NCI-H69 (cell line): Measurements from ENCODE around the gene PLCB1.
A peak's percentile ranks its signal among the peaks of the same experiment; 100 is the strongest.
"Not testable (repeated sequence)": the region's sequence is repeated elsewhere in the genome, so short reads cannot be mapped to it uniquely, and the experiment has no call there.

Source experiments
- DNase-seq: peaks from one replicate; lab custom pipeline; 2025; lab: John Stamatoyannopoulos, UW

Gene PLCB1

DNA sequence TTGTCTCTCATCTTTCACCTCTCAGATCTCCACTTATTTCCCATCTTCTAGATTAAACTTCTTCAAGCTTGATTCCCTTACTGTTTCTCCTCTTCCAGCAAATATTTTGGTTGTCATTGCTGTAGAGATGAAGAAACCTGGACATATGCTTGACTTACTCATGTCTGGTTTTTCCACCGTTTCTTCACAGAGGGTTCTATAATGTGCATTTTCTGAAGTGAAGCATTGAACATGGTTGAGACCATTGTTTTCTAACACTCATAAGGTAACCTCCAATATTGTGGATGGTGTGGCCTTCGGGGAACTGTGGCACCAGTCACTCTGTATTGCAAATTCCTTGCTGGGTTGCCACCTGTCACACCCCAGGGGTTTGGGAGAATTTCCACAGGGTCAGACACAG lies 237.2 kb downstream of the PLCB1 start:
- no peak for DNase-seq

DNA sequence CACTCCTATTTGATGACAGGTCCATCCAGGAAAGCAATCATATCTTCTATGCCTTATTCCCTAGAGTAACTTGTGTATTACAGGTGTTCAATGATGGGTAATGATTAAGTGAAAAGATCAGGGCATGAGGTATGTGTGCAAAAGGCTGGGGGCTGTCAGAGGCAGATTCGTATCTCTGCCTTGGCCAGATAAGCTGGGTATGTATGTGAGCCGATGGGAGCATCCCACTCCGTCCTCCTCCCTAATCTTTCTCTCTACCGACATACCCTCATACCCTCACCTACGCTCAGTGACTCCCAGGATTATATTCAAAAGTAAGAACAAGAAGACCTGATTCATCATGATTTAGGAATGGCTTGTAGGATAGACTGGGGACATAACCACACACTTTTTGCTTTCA lies 238.7 kb downstream of the PLCB1 start:
- no peak for DNase-seq

DNA sequence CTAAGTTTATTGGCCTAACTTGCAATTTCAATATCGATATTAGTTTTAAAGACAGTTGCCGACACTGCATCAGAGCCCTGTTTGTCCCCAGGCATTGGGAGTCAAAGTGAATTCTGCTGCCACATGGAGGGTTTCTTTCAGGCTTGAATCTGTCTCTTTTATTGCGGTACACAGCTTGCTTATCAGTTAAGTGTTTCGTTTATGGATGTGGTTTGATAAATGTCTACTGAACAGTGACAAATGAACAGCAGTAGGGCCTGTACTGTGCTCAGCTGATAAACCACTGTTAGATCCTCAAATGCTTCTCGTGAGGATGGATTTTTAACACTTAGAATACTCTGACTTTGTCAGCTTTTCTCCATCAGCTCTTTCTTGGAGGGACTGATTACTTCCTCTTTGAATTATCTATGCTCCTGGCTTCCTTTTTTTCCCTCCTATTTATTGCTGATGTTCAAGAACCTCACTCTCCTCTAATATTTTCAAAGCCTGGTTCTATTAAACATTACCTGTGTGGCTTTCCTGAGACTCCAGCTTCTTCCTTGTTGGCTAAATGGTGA lies 240.8 kb downstream of the PLCB1 start:
- no peak for DNase-seq

DNA sequence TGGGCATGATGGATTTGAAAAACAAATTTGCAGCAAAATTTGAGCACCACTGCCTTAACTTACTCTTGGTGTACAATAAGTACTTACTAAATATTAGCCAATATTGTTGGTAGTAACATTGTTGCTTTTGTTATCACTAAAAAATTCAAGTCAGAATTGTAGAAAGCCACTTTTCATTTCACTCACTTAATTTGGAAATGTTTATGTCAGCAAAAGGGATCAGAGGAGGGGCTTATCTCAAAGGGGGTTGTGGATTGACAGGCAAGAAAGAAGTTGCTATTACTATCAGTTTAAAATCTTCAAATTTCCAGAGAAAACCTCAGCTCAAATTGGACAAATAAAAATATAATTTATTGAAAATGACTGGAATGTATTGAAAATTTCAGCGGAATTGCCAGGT lies 241.5 kb downstream of the PLCB1 start:
- no peak for DNase-seq

GRCh38 chr20:8375898-8376297 lies 243.8 kb downstream of the PLCB1 start:
- peak; percentile 13 for DNase-seq

- DNase-seq, result no peak
Observed at GRCh38 chr20:8376940-8377339, 244.9 kb downstream of the PLCB1 start.

GRCh38 chr20:8379125-8379524 lies 247.1 kb downstream of the PLCB1 start:
- DNase-seq, result not testable (repeated sequence)

DNA sequence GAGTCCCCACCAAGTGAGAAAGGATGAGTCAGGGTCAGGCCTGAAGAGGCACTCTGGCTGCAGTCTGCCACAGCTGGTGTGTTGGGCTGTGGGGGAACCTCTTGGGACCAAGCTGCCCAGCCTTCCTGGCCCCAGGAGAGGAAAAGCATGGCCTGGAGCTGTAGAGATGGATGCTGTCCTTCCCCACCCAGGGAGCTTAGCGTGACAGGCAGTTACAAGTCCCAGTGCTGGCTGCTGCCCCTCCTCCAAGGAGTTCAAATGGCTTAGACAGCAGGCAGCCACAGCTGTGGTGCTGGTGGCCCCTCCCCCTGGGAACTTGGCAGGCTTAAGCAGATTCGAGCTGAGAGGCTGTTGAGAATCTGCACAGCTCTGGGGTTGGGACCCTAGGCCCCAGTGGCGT lies 253.2 kb downstream of the PLCB1 start:
- peak; percentile 89 for DNase-seq

DNA sequence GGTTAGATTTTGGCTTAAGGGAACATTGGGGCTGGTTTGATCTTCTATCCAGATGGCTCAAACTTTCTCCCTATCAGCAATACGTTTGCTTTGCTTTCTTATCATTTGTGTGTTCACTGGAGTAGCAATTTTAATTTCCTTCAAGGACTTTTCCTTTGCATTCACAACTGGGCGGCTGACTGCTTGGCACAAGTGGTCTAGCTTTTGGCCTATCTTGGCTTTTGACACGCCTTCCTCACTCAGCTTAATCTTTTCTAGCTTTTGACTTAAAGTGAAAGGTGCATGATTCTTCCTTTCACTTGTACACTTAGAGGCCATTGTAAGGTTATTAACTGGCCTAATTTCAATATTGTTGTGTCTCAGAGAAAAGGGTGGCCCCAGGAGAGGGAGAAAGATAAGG lies 254.9 kb downstream of the PLCB1 start:
- DNase-seq, result no peak

DNA sequence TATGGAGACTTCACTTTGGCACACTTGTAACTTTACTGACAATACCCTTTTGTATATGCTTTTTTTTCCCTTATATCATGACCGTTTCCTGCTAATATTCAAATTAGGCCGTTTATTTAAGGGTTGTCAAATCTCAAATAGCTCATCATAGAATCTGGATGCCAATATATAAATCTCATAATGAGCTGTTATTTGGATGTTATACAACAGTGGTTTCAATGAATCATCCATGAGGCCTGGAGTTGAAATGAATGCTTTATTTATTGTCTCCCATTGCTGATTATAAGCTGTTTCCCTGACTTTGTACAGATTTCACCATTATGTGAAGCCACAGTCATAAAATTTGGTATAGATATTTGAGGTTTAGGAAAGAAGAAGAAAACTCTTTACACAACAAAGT lies 256.1 kb downstream of the PLCB1 start:
- no peak for DNase-seq

GRCh38 chr20:8388707-8389106 lies 256.6 kb downstream of the PLCB1 start:
- DNase-seq, result peak; percentile 20

GRCh38 chr20:8389381-8390036 lies 257.4 kb downstream of the PLCB1 start:
- DNase-seq, result peak; percentile 63

DNA sequence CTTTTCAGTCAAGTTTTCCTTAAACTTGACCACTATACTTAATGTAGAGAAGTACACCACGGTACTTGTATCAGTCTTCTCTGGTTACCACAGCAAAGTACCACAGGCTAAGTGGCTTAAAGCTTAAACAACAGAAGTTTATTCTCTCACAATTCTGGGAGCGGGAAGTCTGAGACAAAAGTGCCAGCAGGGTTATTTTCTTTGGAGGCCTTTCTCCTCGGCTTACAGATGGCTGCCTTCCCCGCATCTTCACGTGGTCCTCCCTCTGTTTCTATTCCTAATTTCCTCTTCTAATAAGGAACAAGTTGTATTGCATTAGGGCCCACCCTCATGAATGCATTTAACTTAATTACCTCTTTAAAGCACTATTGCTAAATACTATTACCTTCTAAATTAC lies 258.0 kb downstream of the PLCB1 start:
- no peak for DNase-seq

GRCh38 chr20:8390500-8390899 lies 258.4 kb downstream of the PLCB1 start:
- DNase-seq, result no peak

DNA sequence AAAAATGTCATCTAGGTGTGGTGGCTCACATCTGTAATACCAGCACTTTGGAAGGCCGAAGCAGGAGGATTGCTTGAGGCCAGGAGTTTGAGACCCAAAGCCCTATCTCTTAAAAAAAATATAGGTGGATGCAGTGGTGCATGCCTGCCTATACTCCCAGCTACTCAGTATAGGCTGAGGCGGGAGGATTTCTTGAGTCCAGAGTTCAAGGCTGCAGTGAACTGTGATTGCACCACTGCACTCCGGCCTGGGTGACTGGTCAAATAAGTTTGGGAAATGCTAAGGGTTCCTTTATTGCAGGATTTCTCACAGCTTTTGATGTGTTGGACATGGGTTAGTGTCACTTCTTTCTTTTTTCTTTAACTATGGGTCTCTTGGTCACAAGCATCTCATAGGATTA lies 261.3 kb downstream of the PLCB1 start:
- DNase-seq, result no peak

- DNase-seq, result no peak
Observed at GRCh38 chr20:8394308-8394945, 262.4 kb downstream of the PLCB1 start.

GRCh38 chr20:8395956-8396355 lies 263.9 kb downstream of the PLCB1 start:
- no peak for DNase-seq

DNA sequence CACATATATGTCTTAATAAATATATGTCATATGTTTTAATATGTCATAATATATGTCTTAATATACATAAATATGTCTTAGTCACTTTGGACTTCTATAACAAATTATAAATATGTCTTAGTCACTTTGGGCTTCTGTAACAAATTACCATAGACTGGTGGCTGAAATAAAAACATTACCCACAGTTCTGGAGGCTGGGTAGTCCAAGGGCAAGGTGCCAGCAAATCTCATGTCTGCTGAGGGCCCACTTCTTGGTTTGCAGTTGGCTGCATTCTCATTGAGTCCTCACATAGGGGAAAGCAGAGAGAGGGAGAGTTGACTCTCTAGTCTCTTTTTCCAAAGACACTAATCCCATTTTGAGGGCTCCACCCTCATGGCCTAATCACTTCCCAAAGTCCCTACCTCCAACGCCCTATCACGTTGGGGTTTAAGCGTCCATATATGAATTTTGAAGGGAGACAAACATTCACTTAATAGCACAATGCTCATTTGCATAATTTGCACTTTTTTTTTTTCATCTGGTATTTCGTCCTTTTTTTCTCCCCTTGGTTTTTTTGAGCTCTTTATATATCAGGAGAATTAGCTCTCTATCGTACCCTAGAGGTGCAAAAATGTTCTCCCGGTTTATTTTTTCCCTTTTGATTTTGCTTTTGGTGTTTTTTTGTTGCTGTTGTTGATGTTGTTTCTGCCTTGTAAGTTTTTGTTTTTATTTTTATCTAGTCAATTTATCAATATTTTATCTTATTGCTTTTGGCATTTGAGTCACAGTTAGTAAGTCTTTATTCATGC lies 266.4 kb downstream of the PLCB1 start:
- DNase-seq, result peak; percentile 20

GRCh38 chr20:8399947-8400346 lies 267.9 kb downstream of the PLCB1 start:
- DNase-seq, result peak; percentile 35

DNA sequence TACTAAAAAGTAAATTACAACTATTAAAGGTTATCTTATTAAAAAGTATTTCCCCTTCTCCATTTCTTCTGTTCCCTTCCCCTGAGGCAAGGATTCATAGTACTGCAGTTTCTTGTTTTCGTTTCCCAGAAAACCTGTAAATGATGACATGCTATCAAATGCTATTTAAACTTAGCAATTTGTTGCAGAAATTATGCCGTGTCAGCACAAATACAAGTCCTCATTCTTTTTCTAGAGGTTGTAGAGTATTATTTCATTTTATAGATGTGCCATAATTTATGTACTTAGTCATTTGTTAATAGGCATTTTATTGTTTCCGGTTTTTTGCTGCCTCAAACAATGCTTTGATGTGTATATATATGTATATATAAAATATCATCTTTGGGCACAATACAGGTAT lies 268.4 kb downstream of the PLCB1 start:
- DNase-seq, result no peak

- DNase-seq, result peak; percentile 69
Observed at GRCh38 chr20:8401556-8401955, 269.5 kb downstream of the PLCB1 start.

DNA sequence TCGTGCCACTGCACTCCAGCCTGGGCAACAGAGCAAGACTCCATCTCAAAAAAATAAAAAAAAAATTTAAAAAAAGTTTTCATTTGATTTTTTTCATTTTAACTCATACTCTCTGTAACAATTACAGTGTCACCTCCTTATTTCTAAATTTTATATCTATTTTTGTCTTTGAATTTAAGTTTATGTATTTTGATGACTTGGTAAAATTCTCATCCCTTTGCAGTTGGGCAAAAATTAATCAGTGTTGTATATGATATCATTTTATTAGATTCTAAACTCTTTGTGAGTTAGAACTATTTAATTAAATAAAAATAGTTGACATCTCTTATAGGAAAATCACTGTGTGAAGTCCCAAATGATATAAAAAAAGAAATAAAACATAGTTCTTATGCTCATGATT lies 270.7 kb downstream of the PLCB1 start:
- no peak for DNase-seq
